Endothelial cell of umbilical vein (primary cell): ENCODE results near the gene ZNF462. TPM values are rescaled to one million over a fixed set of nuclear protein-coding genes. Genes with fewer than 3 reads are reported as not detected.

ENCODE experiments used
- BruUV-seq: library from RNA; stranded (reverse); fragments of 400-500 nt; replicated peaks from 2 replicates; lab custom pipeline; 2021; lab: Mats Ljungman, UMichigan
- CTCF ChIA-PET: fragments of 300-600, 350-600 bp; sonication (Branson Sonifier 250); formaldehyde crosslinking; loops from one replicate; lab custom pipeline; 2021; ENCODE audit warnings: antibody characterized with exemption, inconsistent platforms; lab: Charles Lee
- POLR2A ChIA-PET: fragments of 300-600, 350-600 bp; sonication (Branson Sonifier 250); formaldehyde crosslinking; loops from one replicate; lab custom pipeline; 2021; ENCODE audit warnings: antibody characterized with exemption, inconsistent platforms; lab: Charles Lee
- DNase-seq: peaks from one replicate; pipeline ENCODE4 v3.0.0-alpha.2; 2011; ENCODE audit warnings: low read depth, low spot score
- FAIRE-seq: peaks from 2 replicates; lab custom pipeline; 2011; peaks lifted over from hg19 to GRCh38; lab: Jason Lieb, UNC
- H2AFZ ChIP-seq: 2 replicates; pipeline ENCODE4 v1.6.0; 2012; ENCODE audit warnings: low read depth, low read length, control low read depth, inconsistent platforms
- H3K27ac ChIP-seq: 2 replicates; pipeline ENCODE4 v1.5.1; 2011; ENCODE audit warnings: low read depth, mild to moderate bottlenecking, control low read depth, low read length, moderate library complexity; ENCODE audit not compliant: insufficient read depth
- H3K27me3 ChIP-seq, 2 experiments: 2 replicates each; pipeline versions ENCODE4 v1.6.0 to v1.6.1; 2011; ENCODE audit warnings: low read length in 2 of 2, mixed read lengths in 1 of 2; ENCODE audit not compliant: control insufficient read depth in 2 of 2, insufficient read depth in 2 of 2
- H3K36me3 ChIP-seq, 2 experiments: 2 replicates in 1 of 2; 3 replicates in 1 of 2; pipeline ENCODE4 v1.5.1; 2011; ENCODE audit warnings: low read length in 2 of 2, mild to moderate bottlenecking in 1 of 2, moderate library complexity in 1 of 2; ENCODE audit not compliant: control insufficient read depth in 2 of 2, insufficient read depth in 2 of 2; ENCODE audit errors: extremely low read depth in 1 of 2
- H3K4me1 ChIP-seq: 3 replicates; pipeline ENCODE4 v1.5.1; 2011; ENCODE audit warnings: mild to moderate bottlenecking, low read length; ENCODE audit not compliant: control insufficient read depth, insufficient read depth; ENCODE audit errors: extremely low read depth
- H3K4me2 ChIP-seq: 2 replicates; pipeline ENCODE4 v1.6.1; 2011; ENCODE audit warnings: low read length, control low read depth, mixed read lengths; ENCODE audit not compliant: insufficient read depth
- H3K4me3 ChIP-seq, 3 experiments: fragments of 200-600 bp in 1 of 3; sonication (generic), shearing (Covaris generic) in 1 of 3; replicated peaks in 1 of 3; 2 replicates each; pipeline ENCODE4 v1.5.1; 2011 to 2016; ENCODE audit warnings: control low read depth in 3 of 3, low read length in 3 of 3, mild to moderate bottlenecking in 2 of 3, inconsistent platforms in 1 of 3, low read depth in 1 of 3, moderate library complexity in 1 of 3; ENCODE audit not compliant: insufficient read depth in 1 of 3
- H3K79me2 ChIP-seq: 2 replicates; pipeline ENCODE4 v1.6.0; 2012; ENCODE audit warnings: low read length, inconsistent platforms; ENCODE audit not compliant: control insufficient read depth, insufficient read depth
- H3K9ac ChIP-seq: replicated peaks from 2 replicates; pipeline ENCODE3; 2011; ENCODE audit warnings: low read length, control low read depth; ENCODE audit not compliant: insufficient read depth; ENCODE audit errors: extremely low read depth
- H3K9me1 ChIP-seq: replicated peaks from 3 replicates; pipeline ENCODE4 v1.6.0; 2011; ENCODE audit warnings: mild to moderate bottlenecking, low read length; ENCODE audit not compliant: control insufficient read depth, insufficient read depth; ENCODE audit errors: extremely low read depth
- H3K9me3 ChIP-seq: replicated peaks from 2 replicates; pipeline ENCODE4 v1.5.1; 2012; ENCODE audit warnings: low read length, inconsistent platforms; ENCODE audit not compliant: control insufficient read depth, insufficient read depth
- H4K20me1 ChIP-seq: replicated peaks from 2 replicates; pipeline ENCODE3; 2011; ENCODE audit warnings: mild to moderate bottlenecking, low read length; ENCODE audit not compliant: control insufficient read depth, insufficient read depth; ENCODE audit errors: extremely low read depth
- CTCF ChIP-seq, 2 donors: IDR thresholded peaks; 1 replicate in 1 of 2; 2 replicates in 1 of 2; pipeline ENCODE4 v1.5.1; 2011; ENCODE audit warnings: low read length in 2 of 2, mild to moderate bottlenecking in 2 of 2, moderate library complexity in 2 of 2, control low read depth in 1 of 2, inconsistent platforms in 1 of 2, low read depth in 1 of 2; ENCODE audit not compliant: insufficient read depth in 1 of 2; ENCODE audit errors: extremely low read depth in 1 of 2
- EZH2 ChIP-seq: IDR thresholded peaks from 2 replicates; pipeline ENCODE4 v1.6.1; 2012; ENCODE audit warnings: borderline replicate concordance, low read depth, mild to moderate bottlenecking, moderate library complexity, low read length, inconsistent platforms; ENCODE audit not compliant: severe bottlenecking
- FOS ChIP-seq: IDR thresholded peaks from 2 replicates; pipeline ENCODE4 v1.6.1; 2011; ENCODE audit warnings: mild to moderate bottlenecking, low read length, moderate library complexity, borderline replicate concordance; ENCODE audit not compliant: insufficient read depth
- POLR2A ChIP-seq: IDR thresholded peaks from 2 replicates; pipeline ENCODE4 v1.6.1; 2012; ENCODE audit warnings: low read depth, mild to moderate bottlenecking, control low read depth, low read length
- POLR2AphosphoS5 ChIP-seq: IDR thresholded peaks from 2 replicates; pipeline ENCODE4 v1.6.1; 2012; ENCODE audit warnings: low read depth, mild to moderate bottlenecking, control low read depth, low read length, moderate library complexity; ENCODE audit not compliant: insufficient read depth
- dilution Hi-C: fragments of 300-500 bp; cut with MboI; formaldehyde crosslinking; loops from one replicate; pipeline ENCODE4 v1.15.0; 2019; ENCODE audit warnings: low sequenced_read_pairs; ENCODE audit not compliant: extremely low pct_ligation_motif_present
- intact Hi-C: fragments of 100-400 bp; cut with micrococcal nuclease; formaldehyde crosslinking; loops from one replicate; pipeline ENCODE4 v1.10.0; 2022
- polyA plus RNA-seq, 4 experiments: library from polyadenylated mRNA; depleted of rRNA in 3 of 4; stranded (reverse) in 3 of 4; unstranded in 1 of 4; fragments of >200 nt; gene quantifications; 2 replicates each; pipeline versions ENCODE4 v1.2.1 to v1.2.3, GENCODE V29; 2011 to 2012; ENCODE audit warnings: missing spikeins in 1 of 4
- total RNA-seq: library from RNA; stranded (reverse); gene quantifications from 2 replicates; pipeline ENCODE4 v1.2.3, GENCODE V29; 2021

ZNF462 gene
- total and polyA plus RNA-seq, 2 donors (not counting 3 experiments of a cell fraction or from before 2014, with no cell fraction given): 6.2 to 24.7 TPM

GRCh38 chr9:106966481-106966880 is 103.5 kb downstream of the ZNF462 start:
- no peaks in the 10 kb centered on the region for H3K36me3 ChIP-seq
- POLR2A ChIA-PET: no interaction called here
- H3K4me1 ChIP-seq: peaks cover 19% of the 10 kb centered on the region
- H3K27me3 ChIP-seq: no peaks in the 10 kb centered on the region
- dilution Hi-C loops: no loop called here
- no peak overlapping the region for H2AFZ ChIP-seq
- no peaks in the 10 kb centered on the region for H3K9me1 ChIP-seq
- TF ChIP-seq POLR2A: no peak
- TF ChIP-seq FOS: no peak
- no peak for TF ChIP-seq POLR2AphosphoS5
- TF ChIP-seq EZH2: no peak
- CTCF ChIA-PET: no interaction called here
- no peaks in the 10 kb centered on the region for H3K79me2 ChIP-seq
- H3K9me3 ChIP-seq: no peaks in the 10 kb centered on the region
- no peak for FAIRE-seq
- H3K9ac ChIP-seq: no peak overlapping the region
- no peaks in the 10 kb centered on the region for H4K20me1 ChIP-seq
- no peak for DNase-seq
- H3K4me2 ChIP-seq: no peak overlapping the region
- H3K27ac ChIP-seq: no peak overlapping the region
- intact Hi-C loops: no loop called here
- BruUV-seq: no TSS peak
- H3K4me3 ChIP-seq: no peak overlapping the region

GRCh38 chr9:106969696-106970095 is 106.7 kb downstream of the ZNF462 start:
- Histone ChIP-seq H3K27me3 (no peaks in the 10 kb centered on the region), H3K79me2 (no peaks in the 10 kb centered on the region), H3K4me3 (no peak overlapping the region), H3K36me3 (peaks cover 3 to 12% of the 10 kb centered on the region in 2 experiments), H3K4me2 (no peak overlapping the region), H3K4me1 (no peaks in the 10 kb centered on the region), H4K20me1 (no peaks in the 10 kb centered on the region), H2AFZ (no peak overlapping the region), H3K27ac (no peak overlapping the region), H3K9ac (no peak overlapping the region), H3K9me3 (no peaks in the 10 kb centered on the region), H3K9me1 (no peaks in the 10 kb centered on the region)
- intact Hi-C loops (no loop called here), dilution Hi-C loops (no loop called here)
- CTCF ChIA-PET: no interaction called here
- no peak for DNase-seq
- no TSS peak for BruUV-seq
- POLR2A ChIA-PET: no interaction called here
- FAIRE-seq: no peak
- no peak for TF ChIP-seq CTCF (IDR thresholded peaks at IDR 0.05; ENCODE audit: extremely low read depth in 1 of 2, insufficient read depth in 1 of 2, low read depth in 1 of 2, low read length in 2 of 2)
